GM21360 (cell line): ENCODE data around the gene IL4.
"Not testable (repeated sequence)": the region's sequence is repeated elsewhere in the genome, so short reads cannot be mapped to it uniquely, and the experiment has no call there.

Experiments used
- ATAC-seq: cut with Tn5 transposase; IDR thresholded peaks from one replicate; pipeline ENCODE4 v1.9.1; 2021; ENCODE audit warnings: mild to moderate bottlenecking, moderate library complexity; ENCODE audit not compliant: unreplicated experiment

The IL4 gene

DNA sequence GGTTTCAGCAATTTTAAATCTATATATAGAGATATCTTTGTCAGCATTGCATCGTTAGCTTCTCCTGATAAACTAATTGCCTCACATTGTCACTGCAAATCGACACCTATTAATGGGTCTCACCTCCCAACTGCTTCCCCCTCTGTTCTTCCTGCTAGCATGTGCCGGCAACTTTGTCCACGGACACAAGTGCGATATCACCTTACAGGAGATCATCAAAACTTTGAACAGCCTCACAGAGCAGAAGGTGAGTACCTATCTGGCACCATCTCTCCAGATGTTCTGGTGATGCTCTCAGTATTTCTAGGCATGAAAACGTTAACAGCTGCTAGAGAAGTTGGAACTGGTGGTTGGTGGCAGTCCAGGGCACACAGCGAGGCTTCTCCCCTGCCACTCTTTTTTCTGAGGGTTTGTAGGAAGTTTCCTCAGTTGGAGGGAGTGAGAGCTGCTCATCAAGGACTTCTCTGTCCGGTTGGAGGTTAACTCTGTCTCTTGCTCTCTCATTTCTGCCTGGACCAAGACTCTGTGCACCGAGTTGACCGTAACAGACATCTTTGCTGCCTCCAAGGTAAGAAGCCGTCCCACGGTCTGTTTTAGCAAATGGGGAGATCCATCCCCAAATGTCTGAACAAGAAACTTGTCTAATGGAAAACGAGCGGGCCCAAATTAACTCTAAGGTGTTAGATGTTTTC, at the start of gene IL4:
TSS of gene IL4 (plus strand) at position 51 of the 692 bp plus-strand sequence. CDS start at position 113, 62 bp downstream.
- no peak for ATAC-seq

DNA sequence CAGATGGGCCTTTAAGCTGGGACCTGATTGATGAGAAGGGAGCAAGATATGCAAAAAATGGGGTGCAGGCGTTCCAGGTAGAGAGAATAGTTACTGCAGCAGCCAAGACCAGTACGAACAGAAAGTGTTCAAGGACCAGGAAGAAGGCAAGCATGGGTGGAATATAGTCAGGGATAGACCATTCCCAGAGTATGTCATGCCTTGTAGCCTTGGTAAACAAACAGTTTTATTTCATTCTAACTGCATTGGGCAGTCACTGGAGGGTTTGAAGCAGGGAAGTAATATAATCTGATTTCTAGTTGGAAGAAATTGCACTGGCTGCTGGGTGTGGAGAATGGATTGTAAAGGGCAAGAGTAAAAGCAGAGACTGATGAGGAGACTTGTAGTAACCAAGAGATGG, 46.3 kb upstream of the IL4 start:
- ATAC-seq, result no peak

DNA sequence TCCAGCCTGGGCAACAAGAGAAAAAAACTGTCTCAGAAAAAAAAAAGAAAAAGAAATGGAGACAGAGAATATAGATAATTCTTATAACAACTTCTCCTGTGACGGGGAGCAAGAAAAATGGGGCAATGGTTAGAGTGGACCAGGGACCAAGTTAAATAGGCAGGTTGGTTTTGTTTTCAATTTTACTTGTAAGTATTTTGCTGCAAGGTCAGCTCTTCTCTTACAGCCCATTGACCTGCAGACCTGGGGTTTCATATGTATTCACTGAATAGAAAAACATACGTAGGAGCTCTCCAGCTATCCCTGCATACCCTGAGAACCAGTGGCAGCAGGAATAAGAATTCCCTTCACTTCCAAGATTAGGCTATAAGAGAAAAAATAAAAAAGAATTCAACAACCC, 45.0 kb upstream of the IL4 start:
- ATAC-seq, result no peak

DNA sequence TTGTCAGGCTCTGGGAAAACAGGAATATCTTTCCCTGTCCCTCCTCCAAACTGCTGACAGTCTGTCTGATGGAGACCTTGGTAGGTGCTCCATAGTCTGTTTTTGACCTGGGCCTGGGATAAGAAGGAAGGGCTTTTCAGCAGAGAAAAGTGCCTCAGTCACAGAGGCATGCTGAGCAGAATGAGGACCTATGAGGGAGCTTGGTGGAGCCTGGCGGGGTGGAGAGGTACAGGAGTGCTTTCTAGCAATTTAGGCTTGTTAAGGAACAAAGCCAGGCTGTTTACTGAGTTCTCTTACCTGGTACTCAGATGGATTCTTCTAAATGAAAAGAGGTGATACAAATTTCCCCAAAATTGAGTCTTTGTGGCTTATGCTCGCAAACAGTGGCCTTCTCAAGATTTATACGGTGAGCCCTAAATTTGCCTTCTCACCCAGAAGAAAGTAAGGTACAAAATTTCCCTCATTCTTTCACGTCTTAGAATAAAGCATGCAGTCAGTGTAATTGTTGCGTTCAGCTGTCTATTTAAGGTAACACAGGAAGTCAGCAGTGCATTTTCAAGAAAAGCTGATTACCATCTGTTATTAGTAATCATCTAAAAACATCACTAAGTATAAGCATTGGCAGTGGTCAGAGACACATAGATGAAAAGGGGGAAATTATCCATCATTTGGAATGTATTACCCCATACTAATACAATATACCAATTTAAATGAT, 44.4 kb upstream of the IL4 start:
- ATAC-seq, result peak; percentile 67

DNA sequence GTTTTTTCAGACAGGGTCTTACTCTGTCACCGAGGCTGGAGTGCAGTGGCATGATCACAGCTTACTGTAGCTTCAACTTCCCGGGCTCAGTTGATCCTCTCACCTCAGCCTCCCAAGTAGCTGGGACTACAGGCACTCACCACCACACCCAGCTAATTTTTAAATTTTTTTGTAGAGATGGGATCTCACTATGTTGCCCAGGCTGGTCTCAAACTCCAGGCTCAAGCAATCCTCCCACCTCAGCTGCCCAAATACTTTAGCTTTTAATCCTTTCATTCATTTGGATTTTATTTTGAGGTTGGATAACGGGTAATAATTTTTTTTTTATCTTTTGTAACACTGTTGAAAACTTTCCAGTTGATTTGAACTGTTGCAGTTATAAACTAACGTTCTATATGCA, 40.2 kb upstream of the IL4 start:
- not testable (repeated sequence) for ATAC-seq

DNA sequence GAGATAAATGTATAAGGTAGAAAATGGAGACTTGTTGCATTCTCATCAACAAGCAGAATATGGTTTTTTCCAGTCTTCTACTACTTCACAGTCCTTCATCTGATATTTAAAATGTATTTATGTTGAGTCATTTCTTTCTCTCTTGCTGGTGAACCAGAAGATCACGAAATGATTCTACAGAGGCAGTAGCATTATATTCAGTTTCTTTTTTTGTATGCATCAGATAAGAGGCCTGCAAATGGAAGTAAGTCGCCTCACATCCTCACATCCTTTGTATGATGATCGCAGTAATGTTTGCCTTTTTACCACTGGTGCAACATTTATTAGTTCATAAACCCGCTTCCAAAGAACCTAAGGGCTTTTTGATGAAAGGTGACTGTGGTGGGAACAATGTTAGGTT, 37.9 kb upstream of the IL4 start:
- peak; percentile 37 for ATAC-seq

DNA sequence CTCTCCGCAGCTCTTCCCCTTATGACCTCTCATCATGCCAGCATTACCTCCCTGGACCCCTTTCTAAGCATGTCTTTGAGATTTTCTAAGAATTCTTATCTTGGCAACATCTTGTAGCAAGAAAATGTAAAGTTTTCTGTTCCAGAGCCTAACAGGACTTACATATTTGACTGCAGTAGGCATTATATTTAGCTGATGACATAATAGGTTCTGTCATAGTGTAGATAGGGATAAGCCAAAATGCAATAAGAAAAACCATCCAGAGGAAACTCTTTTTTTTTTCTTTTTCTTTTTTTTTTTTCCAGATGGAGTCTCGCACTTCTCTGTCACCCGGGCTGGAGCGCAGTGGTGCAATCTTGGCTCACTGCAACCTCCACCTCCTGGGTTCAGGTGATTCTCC, 36.5 kb upstream of the IL4 start:
- ATAC-seq, result no peak

DNA sequence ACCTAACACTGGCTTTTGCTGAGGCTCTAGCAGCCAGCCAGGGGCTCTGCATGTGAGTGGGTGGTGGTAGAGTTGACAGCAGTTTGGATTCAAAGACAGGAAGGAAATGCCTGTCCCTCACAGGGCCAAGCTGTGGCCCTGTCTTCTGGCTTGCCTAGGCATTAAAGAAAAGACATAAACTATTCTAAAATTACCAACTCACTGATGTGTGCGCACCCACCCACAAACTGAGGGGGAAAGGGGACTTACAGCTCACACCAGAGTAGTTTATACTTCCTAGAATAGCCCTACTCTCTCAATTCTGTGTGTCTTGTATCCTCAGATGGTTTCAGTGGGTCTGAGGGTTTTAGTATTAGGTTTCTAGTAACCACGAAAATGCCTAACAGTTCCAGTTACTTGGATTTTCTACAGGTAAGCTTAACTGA, 34.1 kb upstream of the IL4 start:
- peak; percentile 66 for ATAC-seq

DNA sequence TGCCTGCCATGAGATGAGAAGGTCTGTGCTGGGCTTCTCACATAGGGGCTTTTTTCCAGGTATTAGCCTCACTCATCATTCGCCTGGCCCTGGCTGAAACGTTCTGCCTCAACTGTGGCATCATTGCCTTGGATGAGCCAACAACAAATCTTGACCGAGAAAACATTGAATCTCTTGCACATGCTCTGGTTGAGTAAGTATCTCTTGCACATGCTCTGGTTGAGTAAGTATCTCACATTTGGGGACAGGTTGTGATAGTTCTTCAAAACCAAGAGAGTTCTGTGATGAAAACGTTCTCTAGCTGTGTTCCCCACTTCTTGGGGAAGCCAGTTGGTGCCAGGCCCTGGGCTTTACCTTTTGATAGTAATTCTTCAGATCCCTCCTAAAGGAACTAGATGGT, 33.2 kb upstream of the IL4 start:
- ATAC-seq, result peak; percentile 15

DNA sequence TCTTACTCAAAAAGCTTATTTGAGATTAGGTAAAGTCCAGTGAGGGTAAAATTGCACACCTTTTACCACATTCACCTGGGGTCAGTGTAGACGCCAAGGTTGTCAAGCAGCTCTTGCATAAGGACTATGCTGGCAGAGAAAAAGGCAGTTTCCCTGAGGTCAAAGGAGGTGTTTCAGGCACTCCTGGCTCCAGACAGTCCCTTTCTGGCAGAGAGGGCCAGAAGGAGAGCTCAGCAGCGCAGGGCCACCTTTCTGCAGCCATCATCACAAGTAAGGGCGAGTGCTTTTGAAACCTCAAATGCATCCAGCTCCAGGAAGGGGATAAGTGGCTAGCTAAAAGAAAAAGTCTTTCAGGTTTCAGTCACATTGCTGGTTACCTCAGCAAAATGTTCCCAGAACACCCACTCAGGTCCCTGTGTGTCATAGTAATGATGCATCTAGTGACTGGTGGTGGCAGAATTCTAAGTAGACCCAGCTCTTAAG, 32.5 kb upstream of the IL4 start:
- peak; percentile 44 for ATAC-seq

DNA sequence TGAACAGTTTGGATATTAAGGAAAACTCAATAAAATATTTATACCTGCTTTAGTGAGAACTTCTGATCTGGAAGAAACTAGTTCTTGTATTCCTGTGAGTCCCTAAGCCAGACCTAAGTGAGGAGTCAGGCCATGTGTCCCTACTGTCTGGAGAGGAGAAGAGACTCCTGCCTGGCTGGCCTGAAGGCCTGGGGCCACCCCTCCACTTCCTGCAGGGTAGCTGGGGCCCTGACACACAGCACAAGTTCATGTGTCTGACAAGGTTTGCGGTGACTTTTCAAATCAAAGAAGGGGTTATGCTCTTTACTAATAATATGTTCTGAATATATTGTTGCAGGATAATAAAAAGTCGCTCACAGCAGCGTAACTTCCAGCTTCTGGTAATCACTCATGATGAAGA, 31.9 kb upstream of the IL4 start:
- ATAC-seq, result no peak

DNA sequence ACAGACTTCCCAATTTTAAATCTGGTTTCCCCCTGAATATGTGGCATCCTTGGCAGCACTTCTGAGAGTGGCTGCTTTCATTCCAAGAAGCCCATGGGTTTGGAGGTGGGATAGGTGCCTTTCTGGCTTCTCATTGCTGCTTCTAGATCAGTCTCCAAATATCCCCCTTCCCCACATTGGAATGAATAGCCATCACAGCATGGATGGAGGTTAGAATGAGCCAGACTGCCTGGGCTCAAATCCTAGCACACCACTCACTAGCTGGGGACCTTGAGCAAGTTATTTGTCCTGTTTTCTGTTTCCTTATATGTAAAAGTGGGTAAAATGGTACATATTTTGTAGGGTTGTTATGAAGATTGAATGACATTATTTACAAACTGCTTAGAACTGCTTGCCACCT, 29.6 kb upstream of the IL4 start:
- ATAC-seq, result no peak

DNA sequence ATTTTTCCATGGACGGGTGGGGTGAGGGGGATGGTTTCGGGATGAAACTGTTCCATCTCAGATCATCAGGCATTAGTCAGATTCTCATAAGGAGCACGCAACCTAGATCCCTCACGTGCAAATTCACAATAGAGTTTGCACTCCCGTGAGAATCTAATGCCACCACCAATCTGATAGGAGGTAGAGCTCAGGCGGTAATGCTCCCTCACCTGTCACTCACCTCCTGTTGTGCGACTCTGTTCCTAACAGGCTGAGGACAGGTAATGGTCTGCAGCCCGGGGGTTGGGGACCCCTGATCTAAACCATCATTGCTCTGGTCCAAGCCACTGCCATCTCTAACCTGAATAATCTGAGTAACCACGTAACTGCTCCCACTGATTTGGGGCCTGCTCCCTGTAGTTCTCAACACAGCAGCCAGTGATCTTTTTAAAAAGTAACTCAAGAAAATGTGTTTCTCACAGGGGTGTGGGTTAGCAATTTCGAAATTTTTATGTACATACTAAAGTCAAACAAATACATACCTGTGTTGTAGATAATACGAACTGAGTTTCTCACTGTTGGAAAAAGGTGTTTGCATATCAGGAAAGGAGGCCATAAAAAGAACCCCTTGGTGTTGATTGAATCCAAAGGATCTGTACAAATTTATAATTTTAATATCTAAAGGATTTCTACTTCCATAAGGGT, 27.1 kb upstream of the IL4 start:
- ATAC-seq, result no peak

DNA sequence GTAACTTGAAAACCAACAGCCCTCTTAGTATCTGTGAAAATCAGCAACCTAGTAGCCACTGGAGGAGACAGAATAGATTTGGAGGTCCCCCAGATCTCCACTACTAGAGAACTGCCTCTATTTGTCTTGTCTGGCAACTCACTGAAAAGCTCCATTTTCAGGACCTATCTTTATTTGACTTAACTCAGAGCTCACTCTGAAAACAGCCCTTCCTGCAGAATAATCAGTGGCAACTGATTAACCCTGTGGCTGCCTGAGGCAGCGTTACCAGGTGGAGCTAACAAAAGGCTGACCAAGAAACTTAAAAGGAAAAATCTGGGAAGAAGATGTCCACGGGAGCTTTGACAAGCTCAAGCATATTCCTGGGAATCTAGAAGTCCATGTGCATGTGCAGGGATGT, 26.3 kb upstream of the IL4 start:
- ATAC-seq, result no peak

DNA sequence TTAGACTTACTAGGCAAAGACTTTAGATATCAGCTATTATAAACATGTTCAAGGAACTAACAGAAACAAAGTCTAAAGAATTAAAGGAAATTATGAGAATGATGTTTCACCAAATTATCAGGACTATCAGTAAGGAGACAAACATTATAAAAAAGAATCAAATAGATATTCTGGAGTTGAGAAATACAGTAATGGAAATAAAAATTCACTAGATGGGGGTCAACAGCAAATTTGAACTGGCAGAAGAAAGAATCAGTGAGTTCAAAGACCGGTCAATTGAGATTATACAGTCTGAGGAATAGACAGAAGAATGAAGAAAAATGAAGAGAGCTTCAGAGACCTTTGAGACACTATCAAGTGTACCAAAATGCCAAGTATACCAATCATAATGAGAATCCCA, 25.4 kb upstream of the IL4 start:
- ATAC-seq, result no peak

DNA sequence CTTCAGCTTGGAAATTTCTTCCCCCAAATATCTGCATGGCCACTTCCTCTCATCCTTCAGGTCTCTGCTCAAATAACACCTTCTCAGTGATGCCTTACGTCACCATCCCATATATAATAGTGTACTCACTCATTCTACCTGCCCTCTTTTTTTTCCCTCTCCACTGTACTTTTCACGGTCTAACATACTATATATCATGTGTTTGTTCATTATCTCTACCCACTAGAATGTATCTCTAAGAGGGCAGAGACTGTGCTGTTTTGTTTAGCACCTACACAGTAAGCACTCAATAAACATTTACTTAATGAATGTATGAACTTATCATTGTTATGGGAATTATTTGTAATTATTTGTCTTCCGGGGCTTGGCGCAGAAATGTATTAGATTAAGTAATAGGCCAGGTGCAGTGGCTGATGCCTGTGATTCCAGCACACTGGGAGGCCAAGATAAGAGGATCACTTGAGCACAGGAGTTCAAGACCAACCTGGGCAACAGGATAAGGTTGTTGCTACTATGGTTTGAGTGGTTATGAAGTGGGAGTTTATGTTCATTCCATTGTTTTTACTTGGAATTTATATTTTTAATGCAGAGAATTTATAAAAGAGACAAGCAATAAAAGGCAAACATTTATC, 21.8 kb upstream of the IL4 start:
- ATAC-seq, result no peak

DNA sequence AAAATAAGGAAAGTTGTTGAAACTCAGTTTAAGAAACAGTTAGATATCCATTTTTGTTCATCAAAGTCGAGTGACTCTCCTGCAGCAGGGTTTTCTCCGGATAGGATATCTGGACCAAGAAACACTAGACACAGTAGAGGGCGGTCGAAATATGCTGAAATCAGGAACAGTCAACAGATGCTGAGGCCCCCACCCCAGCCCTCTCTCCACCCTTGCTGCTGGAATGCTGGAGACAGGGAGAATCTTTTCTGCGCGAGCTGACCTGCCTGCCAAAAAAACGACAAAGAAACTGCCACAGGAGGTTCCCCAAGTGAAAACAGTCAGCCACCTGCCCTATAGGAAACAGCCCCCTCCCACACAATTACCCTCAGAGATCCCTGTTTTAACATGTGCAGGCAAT, 20.1 kb upstream of the IL4 start:
- ATAC-seq, result no peak

DNA sequence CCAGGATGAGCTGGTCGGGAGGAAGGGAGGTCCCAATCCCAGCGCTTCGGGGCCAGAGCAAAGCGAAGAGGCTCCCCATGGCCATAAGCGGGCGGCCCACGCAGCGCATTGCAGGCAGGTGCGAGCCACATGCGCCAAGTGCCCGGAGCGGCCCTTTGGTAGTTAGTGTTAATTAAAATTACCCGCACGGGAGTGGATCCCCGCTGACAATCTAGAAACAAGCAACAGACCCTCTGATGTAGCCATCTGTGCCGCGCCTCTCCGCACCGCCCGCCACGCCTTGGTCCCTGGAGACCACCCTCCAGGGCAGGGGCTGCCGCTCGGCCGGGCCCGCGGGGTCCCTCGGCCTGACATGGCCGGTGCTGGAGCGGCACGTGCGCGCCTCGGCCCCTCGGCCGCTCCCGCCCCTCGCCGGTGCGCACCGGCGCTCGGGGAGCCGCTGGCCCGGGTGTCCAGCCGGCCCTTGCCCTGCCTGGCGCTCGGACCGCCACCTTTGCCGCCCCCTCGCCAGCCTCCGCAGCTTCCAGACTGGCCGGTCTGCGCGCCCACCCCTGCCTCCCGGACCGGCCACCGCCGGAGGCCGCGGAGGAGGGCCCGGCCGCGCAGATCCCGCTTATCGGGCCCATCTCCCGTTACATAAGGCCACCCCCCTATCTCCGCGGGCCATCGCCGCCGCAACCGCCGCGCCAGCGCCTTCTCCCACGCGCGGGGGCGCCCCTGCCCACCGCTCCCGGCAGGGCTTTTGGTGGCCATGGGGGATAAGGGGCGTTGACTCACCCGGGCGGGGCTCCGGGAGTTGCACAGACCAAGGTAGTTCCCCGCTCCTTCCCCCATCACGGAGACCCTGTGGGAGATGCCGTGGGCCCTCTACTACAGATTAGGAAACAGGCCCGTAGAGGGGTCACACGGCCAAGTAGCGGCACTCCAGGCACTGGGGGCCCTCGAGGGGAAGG, 17.7 kb upstream of the IL4 start:
- no peak for ATAC-seq

DNA sequence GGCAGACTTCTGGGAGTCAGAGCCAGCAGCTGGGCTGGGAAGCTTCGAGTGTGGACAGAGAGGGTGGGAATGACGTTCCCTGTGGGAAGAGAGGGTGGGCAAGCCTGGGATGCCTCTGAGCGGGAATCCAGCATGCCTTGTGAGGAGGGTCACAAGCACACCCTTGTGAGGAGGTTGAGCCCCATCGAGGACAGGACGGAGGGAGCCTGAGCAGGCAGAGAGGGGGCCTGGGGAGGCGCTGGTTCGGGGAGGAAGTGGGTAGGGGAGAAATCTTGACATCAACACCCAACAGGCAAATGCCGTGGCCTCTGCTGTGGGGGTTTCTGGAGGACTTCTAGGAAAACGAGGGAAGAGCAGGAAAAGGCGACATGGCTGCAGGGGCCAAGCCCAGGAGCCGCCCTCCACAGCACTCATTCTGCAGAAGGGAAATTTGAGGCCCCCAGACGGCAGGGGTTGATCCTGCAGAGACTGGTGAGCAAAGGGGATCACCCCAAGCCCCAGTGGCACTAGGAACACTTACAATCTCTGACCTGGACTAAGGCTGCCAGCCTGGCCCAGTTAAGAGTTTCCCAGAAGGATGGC, 16.9 kb upstream of the IL4 start:
- ATAC-seq, result no peak
